GM12872 (cell line): ENCODE data around the gene DCDC2.

Experiments
- CTCF ChIP-seq: IDR thresholded peaks from 3 replicates; pipeline ENCODE4 v1.5.1; 2011; ENCODE audit warnings: low read depth, mild to moderate bottlenecking, low read length, moderate library complexity; ENCODE audit not compliant: insufficient read depth

The DCDC2 gene

GRCh38 chr6:24249926-24250325, 107.9 kb downstream of the DCDC2 start:
- TF ChIP-seq CTCF = no peak

- no peak for TF ChIP-seq CTCF
These were observed 112.6 kb downstream of the DCDC2 start for GRCh38 chr6:24245275-24245674.

- TF ChIP-seq CTCF = no peak
These were observed 114.9 kb downstream of the DCDC2 start for GRCh38 chr6:24242924-24243323.

GRCh38 chr6:24240943-24241342, 116.9 kb downstream of the DCDC2 start:
- TF ChIP-seq CTCF = no peak

GRCh38 chr6:24240380-24240928, 117.4 kb downstream of the DCDC2 start:
- TF ChIP-seq CTCF = no peak

GRCh38 chr6:24238700-24239099, 119.2 kb downstream of the DCDC2 start:
- TF ChIP-seq CTCF = no peak

- TF ChIP-seq CTCF = no peak
These were observed 123.9 kb downstream of the DCDC2 start for GRCh38 chr6:24233813-24234442.
